ENCODE measurements around the gene SERINC1.

- no peak for TF ChIP-seq CTCF (IDR thresholded peaks at IDR 0.05)
- TF ChIP-seq POLR2A (IDR thresholded peaks at IDR 0.05): no peak
Measured at GRCh38 chr6:122511193-122511924, 39.8 kb upstream of the SERINC1 start.

Data from breast epithelium (tissue), 3 donors.